Retinal pigment epithelial cell (primary cell): ENCODE measurements around the gene CDR2L.

Source experiments
- DNase-seq: peaks from one replicate; pipeline ENCODE4 v3.0.0-alpha.2; 2010; ENCODE audit warnings: low read depth
- H3K4me3 ChIP-seq: 2 replicates; pipeline ENCODE4 v1.5.1; 2011; ENCODE audit warnings: mild to moderate bottlenecking, low read length, control low read depth, moderate library complexity
- TF ChIP-seq, protein P1 (sequence below): conservative IDR thresholded peaks from 2 replicates; pipeline ENCODE4 v1.5.1; 2011; ENCODE audit warnings: low read depth, low read length, control low read depth, inconsistent platforms

CDR2L gene

DNA sequence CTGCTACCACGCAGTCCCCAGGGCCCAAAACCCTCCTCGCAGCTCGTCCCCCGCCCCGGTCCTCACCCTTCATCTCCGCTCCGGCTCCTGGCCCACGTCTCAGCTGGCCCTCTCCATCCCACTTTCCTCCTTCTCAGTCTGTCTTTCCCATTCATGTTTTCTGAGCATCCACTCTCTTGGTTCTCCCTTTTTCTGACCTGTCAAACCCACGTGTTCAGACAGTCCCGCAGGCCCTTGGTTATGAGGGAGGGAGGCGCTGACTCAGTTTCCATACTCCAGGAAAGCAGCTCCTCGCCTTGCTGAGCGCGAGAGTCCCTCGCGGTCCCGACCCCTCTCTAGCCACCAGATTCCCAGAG lies 14.5 kb upstream of the CDR2L start:
- TF ChIP-seq, protein P1, sequence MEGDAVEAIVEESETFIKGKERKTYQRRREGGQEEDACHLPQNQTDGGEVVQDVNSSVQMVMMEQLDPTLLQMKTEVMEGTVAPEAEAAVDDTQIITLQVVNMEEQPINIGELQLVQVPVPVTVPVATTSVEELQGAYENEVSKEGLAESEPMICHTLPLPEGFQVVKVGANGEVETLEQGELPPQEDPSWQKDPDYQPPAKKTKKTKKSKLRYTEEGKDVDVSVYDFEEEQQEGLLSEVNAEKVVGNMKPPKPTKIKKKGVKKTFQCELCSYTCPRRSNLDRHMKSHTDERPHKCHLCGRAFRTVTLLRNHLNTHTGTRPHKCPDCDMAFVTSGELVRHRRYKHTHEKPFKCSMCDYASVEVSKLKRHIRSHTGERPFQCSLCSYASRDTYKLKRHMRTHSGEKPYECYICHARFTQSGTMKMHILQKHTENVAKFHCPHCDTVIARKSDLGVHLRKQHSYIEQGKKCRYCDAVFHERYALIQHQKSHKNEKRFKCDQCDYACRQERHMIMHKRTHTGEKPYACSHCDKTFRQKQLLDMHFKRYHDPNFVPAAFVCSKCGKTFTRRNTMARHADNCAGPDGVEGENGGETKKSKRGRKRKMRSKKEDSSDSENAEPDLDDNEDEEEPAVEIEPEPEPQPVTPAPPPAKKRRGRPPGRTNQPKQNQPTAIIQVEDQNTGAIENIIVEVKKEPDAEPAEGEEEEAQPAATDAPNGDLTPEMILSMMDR, result no peak
- peak overlapping the region; percentile 35 for H3K4me3 ChIP-seq
- no peak for DNase-seq

DNA sequence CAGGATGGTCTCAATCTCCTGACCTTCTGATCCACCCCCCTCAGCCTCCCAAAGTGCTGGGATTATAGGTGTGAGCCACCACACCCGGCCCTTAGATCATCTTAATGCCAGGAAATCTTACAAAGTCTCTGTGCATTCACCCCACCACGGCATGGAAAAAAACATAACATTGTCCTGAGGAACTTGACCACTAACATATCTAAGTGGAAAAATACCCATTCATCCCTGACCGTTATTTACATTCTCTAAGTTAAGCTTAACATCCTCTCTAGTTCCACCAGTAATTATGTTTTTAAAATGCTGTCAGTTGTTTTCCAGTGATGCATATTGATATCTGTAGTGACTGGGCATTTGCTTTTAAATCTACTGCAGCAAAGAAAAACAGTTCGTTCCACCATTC lies 11.5 kb upstream of the CDR2L start:
- DNase-seq, result no peak
- no peak overlapping the region for H3K4me3 ChIP-seq
- TF ChIP-seq, protein P1, result no peak

DNA sequence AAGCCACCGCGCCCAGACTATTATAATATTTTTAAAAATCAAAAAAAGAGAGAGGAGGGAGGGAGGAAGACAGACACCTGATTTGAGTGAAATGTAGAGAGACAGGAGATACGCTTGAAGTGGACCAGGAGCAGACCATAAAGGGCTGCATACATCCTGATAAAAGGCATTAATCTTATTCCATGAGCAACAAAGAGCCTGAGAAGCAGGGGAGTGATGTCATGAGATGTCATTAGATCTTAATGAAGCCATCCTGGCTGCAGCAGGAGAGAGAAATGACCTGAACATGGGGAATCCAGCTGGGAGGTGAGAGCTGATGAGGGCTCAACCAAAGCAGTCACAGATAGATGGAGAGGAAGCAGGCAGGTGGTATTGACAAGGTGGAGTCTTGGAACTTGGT lies 9.6 kb upstream of the CDR2L start:
- TF ChIP-seq, protein P1, result no peak
- H3K4me3 ChIP-seq, result no peak overlapping the region
- DNase-seq, result no peak

DNA sequence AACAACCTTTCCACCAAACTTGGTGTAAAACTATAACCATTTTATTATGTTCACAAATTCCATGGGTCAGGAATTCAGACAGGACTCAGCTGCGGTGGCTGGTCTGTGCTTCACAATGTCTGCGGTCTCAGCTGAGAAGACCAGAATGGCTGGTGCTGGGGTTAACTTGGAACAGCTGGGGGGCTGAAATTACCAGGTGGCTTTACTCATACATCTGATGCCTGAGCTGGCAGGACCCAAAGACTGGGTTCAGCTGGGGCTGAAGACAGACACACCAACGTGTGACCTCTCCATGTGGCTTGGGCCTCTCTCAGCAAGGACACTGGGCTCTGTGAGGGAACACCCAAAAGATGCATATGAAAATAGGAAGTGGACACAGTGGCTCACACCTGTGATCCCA lies 9.2 kb upstream of the CDR2L start:
- TF ChIP-seq, protein P1, result no peak
- no peak overlapping the region for H3K4me3 ChIP-seq
- DNase-seq, result no peak

DNA sequence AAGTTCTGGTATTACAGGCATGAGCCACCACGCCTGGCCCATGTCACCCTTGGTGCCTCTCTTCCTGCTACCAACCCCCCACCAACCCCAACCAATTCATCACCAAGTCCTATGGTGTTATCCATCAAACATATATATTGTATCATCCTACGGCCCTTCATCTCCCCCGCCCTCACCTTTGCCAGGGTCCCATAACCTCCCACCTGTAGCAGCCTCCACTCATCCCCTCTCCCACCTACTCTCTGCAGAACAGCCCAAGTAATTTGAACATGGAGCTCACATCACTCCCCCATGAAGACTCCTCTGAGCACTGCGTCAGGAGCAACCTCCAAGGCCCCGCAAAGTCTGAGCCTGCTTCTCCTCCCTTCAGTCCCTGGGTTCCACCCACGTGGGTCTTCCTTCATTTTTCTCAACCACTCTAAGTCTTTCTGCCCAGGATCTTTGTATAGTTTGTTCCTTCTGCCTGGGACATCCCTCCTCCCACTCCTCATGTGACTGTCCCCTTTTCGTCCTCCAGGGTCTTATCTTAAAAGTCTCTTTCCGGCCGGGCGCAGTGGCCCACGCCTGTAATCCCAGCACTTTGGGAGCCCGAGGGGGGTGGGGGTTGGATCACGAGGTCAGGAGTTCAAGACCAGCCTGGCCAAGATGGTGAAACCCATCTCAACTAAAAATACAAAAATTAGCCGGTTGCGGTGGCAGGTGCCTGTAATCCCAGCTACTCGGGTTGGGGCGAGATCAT lies 7.9 kb upstream of the CDR2L start:
- no peak overlapping the region for H3K4me3 ChIP-seq
- DNase-seq, result no peak
- TF ChIP-seq, protein P1, result no peak

DNA sequence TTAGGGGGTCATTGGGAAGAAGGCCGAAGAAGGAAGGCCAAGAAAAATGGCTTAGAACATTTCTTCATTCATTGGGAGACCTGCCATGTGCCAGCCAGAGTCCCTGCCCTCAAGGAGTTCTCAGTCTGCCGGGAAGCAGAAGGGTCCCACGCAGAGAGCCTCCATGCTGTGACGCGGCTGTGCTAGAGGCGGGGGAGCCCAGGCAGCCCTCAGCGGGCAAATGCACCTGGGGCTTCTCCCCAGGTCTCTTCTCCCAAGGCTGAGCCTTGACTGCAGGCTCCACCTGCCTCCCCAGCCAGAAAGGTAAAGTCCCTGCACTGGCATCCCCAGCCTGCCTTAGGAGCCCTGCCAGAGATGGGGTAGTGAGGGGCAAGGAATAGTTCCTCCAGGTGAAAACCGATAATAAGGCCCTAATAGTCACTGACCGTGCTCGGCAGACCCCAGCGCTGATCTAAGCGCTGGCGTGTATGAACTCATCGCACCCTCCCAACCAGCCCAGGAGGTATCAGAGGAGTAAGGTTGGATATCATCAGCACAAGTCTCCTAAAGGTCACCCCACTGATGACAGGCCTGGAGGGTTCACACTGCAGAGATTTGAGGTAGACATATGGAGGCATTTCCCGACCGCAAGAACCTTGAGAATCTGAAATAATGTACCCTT lies 6.0 kb upstream of the CDR2L start:
- TF ChIP-seq, protein P1, result no peak
- no peak for DNase-seq
- peak overlapping the region; percentile 68 for H3K4me3 ChIP-seq
